ENCODE results near the gene PGAP1.

GRCh38 chr2:196809260-196809659 is 117.2 kb downstream of the PGAP1 start, which contains the start of gene C2orf66:
- TF ChIP-seq POLR2A (IDR thresholded peaks at IDR 0.05) (no peak), POLR2AphosphoS5 (IDR thresholded peaks at IDR 0.05) (no peak)
- TF ChIP-seq, protein P1, sequence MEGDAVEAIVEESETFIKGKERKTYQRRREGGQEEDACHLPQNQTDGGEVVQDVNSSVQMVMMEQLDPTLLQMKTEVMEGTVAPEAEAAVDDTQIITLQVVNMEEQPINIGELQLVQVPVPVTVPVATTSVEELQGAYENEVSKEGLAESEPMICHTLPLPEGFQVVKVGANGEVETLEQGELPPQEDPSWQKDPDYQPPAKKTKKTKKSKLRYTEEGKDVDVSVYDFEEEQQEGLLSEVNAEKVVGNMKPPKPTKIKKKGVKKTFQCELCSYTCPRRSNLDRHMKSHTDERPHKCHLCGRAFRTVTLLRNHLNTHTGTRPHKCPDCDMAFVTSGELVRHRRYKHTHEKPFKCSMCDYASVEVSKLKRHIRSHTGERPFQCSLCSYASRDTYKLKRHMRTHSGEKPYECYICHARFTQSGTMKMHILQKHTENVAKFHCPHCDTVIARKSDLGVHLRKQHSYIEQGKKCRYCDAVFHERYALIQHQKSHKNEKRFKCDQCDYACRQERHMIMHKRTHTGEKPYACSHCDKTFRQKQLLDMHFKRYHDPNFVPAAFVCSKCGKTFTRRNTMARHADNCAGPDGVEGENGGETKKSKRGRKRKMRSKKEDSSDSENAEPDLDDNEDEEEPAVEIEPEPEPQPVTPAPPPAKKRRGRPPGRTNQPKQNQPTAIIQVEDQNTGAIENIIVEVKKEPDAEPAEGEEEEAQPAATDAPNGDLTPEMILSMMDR (IDR thresholded peaks at IDR 0.05), result no peak
